ENCODE results near the gene DUOX1. TPM values are rescaled to one million over a fixed set of nuclear protein-coding genes. Genes with fewer than 3 reads are reported as not detected.

Gene DUOX1
- total RNA-seq, 1 experiment from 2014 or later: 19.6 TPM

- H2AFZ ChIP-seq (ENCODE audit: low read depth, low read length, poor library complexity, severe bottlenecking): no peak overlapping the region
- no peak overlapping the region for H3K4me2 ChIP-seq (ENCODE audit: low read length)
- RAD21 ChIA-PET (ENCODE audit: low non-redundant PET in 1 of 2, low total read pairs in 2 of 2, uncharacterized antibody in 2 of 2, unreplicated experiment in 2 of 2): no interaction called here
- H3K9ac ChIP-seq (ENCODE audit: low read length): no peak overlapping the region
- H3K9me3 ChIP-seq (ENCODE audit: control insufficient read depth in 1 of 2, insufficient read depth in 1 of 2, low read depth in 1 of 2, low read length in 2 of 2): no peaks in the 10 kb centered on the region
- CTCF ChIA-PET: interaction anchor here (1.2 kb wide), 1 partner anchor 15 kb away, joined by 5 read pairs; no protein-coding TSS in a partner anchor
- H4K20me1 ChIP-seq (ENCODE audit: insufficient read depth): no peaks in the 10 kb centered on the region
- H3K9me2 ChIP-seq (ENCODE audit: insufficient read depth): no peaks in the 10 kb centered on the region
- ATAC-seq: no peak
- H3K4me3 ChIP-seq (replicated peaks in 1 of 2; ENCODE audit: low read depth in 1 of 2, low read length in 2 of 2): no peak overlapping the region
- POLR2A ChIA-PET: no interaction called here
- no TSS peak for BruUV-seq (replicated peaks)
- TF ChIP-seq ZBTB33 (IDR thresholded peaks at IDR 0.05; ENCODE audit: extremely low read depth, insufficient replicate concordance, low read length) (no peak), SP1 (IDR thresholded peaks at IDR 0.05; ENCODE audit: low read depth) (no peak), ATF3 (IDR thresholded peaks at IDR 0.05) (no peak), FOSL1 (IDR thresholded peaks at IDR 0.05; ENCODE audit: low read depth) (no peak), RAD21 (IDR thresholded peaks at IDR 0.05; ENCODE audit: low read depth) (no peak), EGR1 (IDR thresholded peaks at IDR 0.05; ENCODE audit: low read depth) (no peak), SRF (IDR thresholded peaks at IDR 0.05; ENCODE audit: low read depth) (no peak), CBX3 (IDR thresholded peaks at IDR 0.05; ENCODE audit: low read depth) (no peak), EZH2phosphoT487 (IDR thresholded peaks at IDR 0.05; ENCODE audit: borderline replicate concordance) (no peak), ELF1 (IDR thresholded peaks at IDR 0.05; ENCODE audit: borderline replicate concordance, low read depth) (no peak)
- peaks cover 0 to 4% of the 10 kb centered on the region in 2 experiments; a peak in 1 of 4 replicates for H3K4me1 ChIP-seq (ENCODE audit: control insufficient read depth in 1 of 2, insufficient read depth in 2 of 2, low read length in 2 of 2)
- no peaks in the 10 kb centered on the region for H3K27me3 ChIP-seq (ENCODE audit: insufficient read depth, low read length)
- no peak overlapping the region for H3K27ac ChIP-seq (ENCODE audit: low read depth, low read length)
- no peak for DNase-seq (ENCODE audit: low read depth, low spot score)
- no peaks in the 10 kb centered on the region for H3K79me2 ChIP-seq (ENCODE audit: insufficient read depth, low read length)
- peaks cover 0 to 2% of the 10 kb centered on the region in 2 experiments; a peak in 1 of 4 replicates for H3K36me3 ChIP-seq (ENCODE audit: control insufficient read depth in 1 of 2, insufficient read depth in 2 of 2, low read length in 2 of 2)
- intact Hi-C loops (cut with micrococcal nuclease): no loop called here
Measured at GRCh38 chr15:45148076-45149059, 18.6 kb downstream of the DUOX1 start.

Measured in HCT116 (cell line).